ENCODE results near the gene NCOA4. TPM values are rescaled to one million over a fixed set of nuclear protein-coding genes. Genes with fewer than 3 reads are reported as not detected.

NCOA4 gene
- total RNA-seq, 1 experiment from 2014 or later, result 50.6 TPM

- DNase-seq (ENCODE audit: low spot score), result no peak
- no peaks in the 10 kb centered on the region for H3K27me3 ChIP-seq (replicated peaks; ENCODE audit: insufficient read depth, low read depth, low read length, poor library complexity)
- H3K4me3 ChIP-seq (ENCODE audit: low read depth, low read length, poor library complexity, severe bottlenecking), result no peak overlapping the region
- H3K27ac ChIP-seq (ENCODE audit: low read depth, low read length, poor library complexity, severe bottlenecking), result no peak overlapping the region
- no peaks in the 10 kb centered on the region for H3K9me3 ChIP-seq (ENCODE audit: low read depth, low read length, poor library complexity, severe bottlenecking)
- POLR2A ChIA-PET (ENCODE audit: low non-redundant PET), result no interaction called here
- H3K36me3 ChIP-seq (ENCODE audit: insufficient read depth, low read length, poor library complexity, severe bottlenecking), result no peaks in the 10 kb centered on the region
- peaks cover 15% of the 10 kb centered on the region for H3K4me1 ChIP-seq (ENCODE audit: insufficient read depth, low read length, poor library complexity, severe bottlenecking)
- no TSS peak for BruUV-seq (replicated peaks)
- TF ChIP-seq CTCF (conservative IDR thresholded peaks at IDR 0.05; ENCODE audit: low read depth, low read length) (no peak), EZH2 (IDR thresholded peaks at IDR 0.05; ENCODE audit: borderline replicate concordance, low read depth, low read length, poor library complexity, severe bottlenecking) (no peak)
- intact Hi-C loops (cut with micrococcal nuclease; ENCODE audit: unreplicated experiment), result loop anchor here (5.0 to 10.0 kb wide), 3 partner anchors 560 to 790 kb away; no protein-coding TSS in a partner anchor
- CTCF ChIA-PET, result no interaction called here
Measured at GRCh38 chr10:46024948-46025347, 5.5 kb downstream of the NCOA4 start.

DNA sequence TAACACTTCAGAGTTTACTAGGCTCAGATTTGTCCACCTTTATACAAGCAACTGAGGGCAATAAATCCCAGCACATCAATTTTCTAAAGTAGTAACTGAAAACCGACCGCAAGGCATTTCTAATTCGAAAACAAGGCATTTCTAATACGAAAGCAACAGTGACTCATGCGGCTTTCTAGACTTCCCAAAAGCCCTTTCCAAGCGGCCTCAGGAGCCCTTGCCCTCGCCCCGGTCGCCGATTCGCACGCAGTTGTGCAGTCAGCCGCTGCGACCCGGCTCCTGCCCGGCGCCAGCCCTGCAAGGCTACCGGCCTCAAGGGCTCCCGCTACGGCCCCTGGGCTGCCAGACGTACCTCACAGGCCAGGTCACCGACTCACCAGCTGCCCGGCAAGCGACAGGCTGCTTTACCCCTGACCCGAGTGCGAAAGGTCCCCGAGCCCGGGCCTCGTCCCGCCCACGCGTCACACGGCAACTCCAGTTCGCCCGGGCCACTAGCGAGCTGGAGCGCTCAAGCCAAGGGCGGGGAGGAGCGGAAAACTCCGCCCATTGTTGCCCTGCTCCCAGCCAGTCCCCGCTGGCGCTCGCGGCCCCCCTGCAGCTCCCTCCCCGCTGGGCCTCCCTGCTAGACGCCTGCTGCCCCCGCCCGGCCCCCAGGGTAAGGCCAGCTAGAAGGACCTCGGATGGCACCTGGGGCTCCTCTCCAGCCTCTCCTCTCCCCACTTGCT is 7.3 kb downstream of the NCOA4 start:
- Histone ChIP-seq H3K4me1 (ENCODE audit: insufficient read depth, low read length, poor library complexity, severe bottlenecking) (peaks cover 4% of the 10 kb centered on the region), H3K4me3 (ENCODE audit: low read depth, low read length, poor library complexity, severe bottlenecking) (peak overlapping the region; percentile 79), H3K9me3 (ENCODE audit: low read depth, low read length, poor library complexity, severe bottlenecking) (no peaks in the 10 kb centered on the region), H3K36me3 (ENCODE audit: insufficient read depth, low read length, poor library complexity, severe bottlenecking) (no peaks in the 10 kb centered on the region), H3K27ac (ENCODE audit: low read depth, low read length, poor library complexity, severe bottlenecking) (peak overlapping the region; percentile 77), H3K27me3 (replicated peaks; ENCODE audit: insufficient read depth, low read depth, low read length, poor library complexity) (no peaks in the 10 kb centered on the region)
- ChIA-PET CTCF (no interaction called here), POLR2A (ENCODE audit: low non-redundant PET) (no interaction called here)
- BruUV-seq (replicated peaks), result no TSS peak
- intact Hi-C loops (cut with micrococcal nuclease; ENCODE audit: unreplicated experiment), result loop anchor here (10.0 kb wide), 2 partner anchors 558 to 788 kb away; no protein-coding TSS in a partner anchor
- TF ChIP-seq CTCF (conservative IDR thresholded peaks at IDR 0.05; ENCODE audit: low read depth, low read length), result 0 out of 2 replicates have a peak, but pooled peaks have one; percentile 32
- TF ChIP-seq EZH2 (IDR thresholded peaks at IDR 0.05; ENCODE audit: borderline replicate concordance, low read depth, low read length, poor library complexity, severe bottlenecking), result no peak
- peak; percentile 82 for DNase-seq (ENCODE audit: low spot score)

GRCh38 chr10:46020344-46020657 is 10.1 kb downstream of the NCOA4 start:
- Histone ChIP-seq H3K4me1 (ENCODE audit: insufficient read depth, low read length, poor library complexity, severe bottlenecking) (peaks cover 4% of the 10 kb centered on the region), H3K27ac (ENCODE audit: low read depth, low read length, poor library complexity, severe bottlenecking) (no peak overlapping the region), H3K36me3 (ENCODE audit: insufficient read depth, low read length, poor library complexity, severe bottlenecking) (no peaks in the 10 kb centered on the region), H3K4me3 (ENCODE audit: low read depth, low read length, poor library complexity, severe bottlenecking) (no peak overlapping the region), H3K27me3 (replicated peaks; ENCODE audit: insufficient read depth, low read depth, low read length, poor library complexity) (no peaks in the 10 kb centered on the region), H3K9me3 (ENCODE audit: low read depth, low read length, poor library complexity, severe bottlenecking) (no peaks in the 10 kb centered on the region)
- intact Hi-C loops (cut with micrococcal nuclease; ENCODE audit: unreplicated experiment), result loop anchor here (10.0 kb wide), 2 partner anchors 556 to 786 kb away; no protein-coding TSS in a partner anchor
- TF ChIP-seq CTCF (conservative IDR thresholded peaks at IDR 0.05; ENCODE audit: low read depth, low read length), result no peak
- no peak for TF ChIP-seq EZH2 (IDR thresholded peaks at IDR 0.05; ENCODE audit: borderline replicate concordance, low read depth, low read length, poor library complexity, severe bottlenecking)
- DNase-seq (ENCODE audit: low spot score), result no peak
- POLR2A ChIA-PET (ENCODE audit: low non-redundant PET), result no interaction called here
- BruUV-seq (replicated peaks), result no TSS peak
- CTCF ChIA-PET, result no interaction called here
